GM19239 (cell line): ENCODE data around the gene GMPR2.
"Not testable (repeated sequence)": the region's sequence is repeated elsewhere in the genome, so short reads cannot be mapped to it uniquely, and the experiment has no call there.

Experiments used
- DNase-seq: peaks from one replicate; pipeline ENCODE4 v3.0.0; 2011; ENCODE audit warnings: low spot score; ENCODE audit not compliant: insufficient read length
- FAIRE-seq: peaks from 2 replicates; lab custom pipeline; 2011; peaks lifted over from hg19 to GRCh38; lab: Jason Lieb, UNC

Gene GMPR2

GRCh38 chr14:24198814-24199524 lies 33.8 kb upstream of the GMPR2 start:
- DNase-seq (no peak), FAIRE-seq (no peak)

GRCh38 chr14:24202538-24202937 lies 30.2 kb upstream of the GMPR2 start:
- not testable (repeated sequence) for DNase-seq, FAIRE-seq

GRCh38 chr14:24203249-24203886 lies 29.4 kb upstream of the GMPR2 start:
- FAIRE-seq: not testable (repeated sequence)

DNA sequence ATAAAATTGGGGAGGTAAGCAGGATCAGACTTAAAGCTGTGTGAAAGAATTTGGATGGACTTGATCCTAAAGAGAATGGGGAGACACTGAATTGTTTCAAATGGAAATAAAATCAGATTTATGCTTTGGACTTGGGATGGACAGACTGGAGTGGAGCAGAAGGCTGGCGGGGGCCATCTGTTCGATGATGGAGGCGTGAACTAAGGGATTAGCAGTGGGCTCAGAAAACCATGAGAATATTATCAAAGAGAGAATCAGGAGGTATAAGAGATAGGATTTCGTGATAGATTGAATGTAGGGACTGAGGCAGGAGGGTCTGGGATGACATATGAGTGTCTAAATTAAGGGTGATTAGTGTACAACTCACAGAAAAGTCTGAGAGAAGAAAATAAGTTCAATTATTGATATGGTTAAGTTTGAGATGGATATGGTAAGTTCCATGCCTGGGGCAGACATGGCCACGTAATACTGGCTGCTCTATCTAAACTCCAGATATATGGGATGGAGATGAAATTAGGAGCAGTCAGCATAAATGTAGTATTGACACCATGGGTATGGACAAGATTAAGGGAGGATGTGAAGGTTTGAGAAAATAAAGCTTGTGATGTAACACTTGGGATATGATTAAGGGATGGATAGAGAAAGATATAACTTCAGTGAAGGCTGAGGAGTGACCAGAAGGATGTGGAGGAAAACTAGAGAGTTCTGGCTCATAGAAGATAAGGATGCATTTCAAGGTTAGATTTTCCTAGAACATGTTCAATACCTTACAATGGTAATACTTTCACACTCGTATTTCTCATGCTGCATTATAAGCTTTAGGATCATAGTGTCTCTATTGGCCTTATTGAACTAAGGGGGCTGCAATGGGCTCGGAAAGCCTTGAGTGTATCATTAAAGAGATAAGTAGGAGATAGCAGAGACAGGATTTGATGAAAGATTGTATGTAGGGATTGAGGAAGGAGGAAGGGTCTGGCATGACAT lies 28.3 kb upstream of the GMPR2 start:
- FAIRE-seq (no peak), DNase-seq (no peak)

More at GRCh38 chr14:24203249-24203886, 29.4 kb upstream of the GMPR2 start:
- DNase-seq: not testable (repeated sequence)

DNA sequence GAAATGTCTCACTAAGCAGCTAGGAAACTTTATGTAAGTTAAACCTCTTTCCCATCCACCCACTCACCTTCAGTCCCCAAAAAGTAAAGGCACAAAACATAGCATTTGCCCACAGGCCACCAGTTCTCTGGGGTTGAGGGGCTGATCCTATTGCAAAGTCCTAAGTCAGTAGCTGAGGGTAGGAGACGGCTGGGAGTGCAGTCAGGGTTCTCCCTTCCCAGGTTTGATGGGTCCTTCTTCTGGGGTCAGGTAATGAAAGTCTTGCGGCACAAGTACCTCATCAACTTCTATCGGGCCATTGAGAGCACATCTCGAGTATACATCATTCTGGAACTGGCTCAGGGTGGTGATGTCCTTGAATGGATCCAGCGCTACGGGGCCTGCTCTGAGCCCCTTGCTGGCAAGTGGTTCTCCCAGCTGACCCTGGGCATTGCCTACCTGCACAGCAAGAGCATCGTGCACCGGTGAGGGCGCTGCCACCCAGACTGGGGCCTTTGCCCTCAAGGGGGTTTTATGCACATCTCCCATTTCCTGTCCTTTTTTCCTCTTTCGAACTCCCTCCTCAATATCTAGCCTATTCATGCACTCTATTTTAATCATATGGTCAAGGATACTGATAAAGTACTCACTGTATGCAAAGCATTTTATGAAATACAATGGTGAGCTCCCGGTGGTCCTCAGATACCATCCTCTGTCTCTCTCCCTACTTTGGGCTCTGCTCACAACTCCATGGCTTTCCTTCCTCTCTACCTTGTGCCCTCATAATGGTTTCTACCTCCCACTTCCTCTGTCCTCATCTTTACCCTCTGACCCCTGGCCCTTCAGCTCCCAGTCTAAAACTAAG lies 26.2 kb upstream of the GMPR2 start:
- DNase-seq (no peak), FAIRE-seq (no peak)

DNA sequence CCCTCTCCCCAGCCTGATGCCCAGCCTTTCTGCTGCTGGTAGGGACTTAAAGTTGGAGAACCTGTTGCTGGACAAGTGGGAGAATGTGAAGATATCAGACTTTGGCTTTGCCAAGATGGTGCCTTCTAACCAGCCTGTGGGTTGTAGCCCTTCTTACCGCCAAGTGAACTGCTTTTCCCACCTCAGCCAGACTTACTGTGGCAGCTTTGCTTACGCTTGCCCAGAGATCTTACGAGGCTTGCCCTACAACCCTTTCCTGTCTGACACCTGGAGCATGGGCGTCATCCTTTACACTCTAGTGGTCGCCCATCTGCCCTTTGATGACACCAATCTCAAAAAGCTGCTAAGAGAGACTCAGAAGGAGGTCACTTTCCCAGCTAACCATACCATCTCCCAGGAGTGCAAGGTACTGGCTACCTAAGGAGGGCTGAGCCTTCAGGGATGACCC lies 25.6 kb upstream of the GMPR2 start:
- FAIRE-seq (no peak), DNase-seq (no peak)

DNA sequence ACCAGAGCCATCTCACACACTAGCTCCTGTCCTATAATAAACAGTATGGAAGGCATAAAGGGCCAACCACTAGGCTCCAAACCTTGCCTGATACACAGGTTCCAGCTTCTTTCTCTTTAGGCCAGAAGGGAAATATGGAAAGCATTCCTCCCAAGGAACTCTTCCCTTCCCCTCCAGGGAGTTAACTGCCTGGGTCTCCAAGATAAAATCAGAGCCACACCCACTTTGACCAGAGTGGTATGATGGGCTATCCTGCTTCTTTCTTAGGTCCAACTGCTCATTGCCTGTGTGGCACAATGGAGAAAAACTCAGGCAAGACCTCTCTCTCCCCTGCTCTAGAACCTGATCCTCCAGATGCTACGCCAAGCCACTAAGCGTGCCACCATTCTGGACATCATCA lies 25.1 kb upstream of the GMPR2 start:
- no peak for DNase-seq
- no peak for FAIRE-seq

- FAIRE-seq: no peak
- DNase-seq: no peak
Observed at GRCh38 chr14:24211311-24211710, 21.4 kb upstream of the GMPR2 start.

DNA sequence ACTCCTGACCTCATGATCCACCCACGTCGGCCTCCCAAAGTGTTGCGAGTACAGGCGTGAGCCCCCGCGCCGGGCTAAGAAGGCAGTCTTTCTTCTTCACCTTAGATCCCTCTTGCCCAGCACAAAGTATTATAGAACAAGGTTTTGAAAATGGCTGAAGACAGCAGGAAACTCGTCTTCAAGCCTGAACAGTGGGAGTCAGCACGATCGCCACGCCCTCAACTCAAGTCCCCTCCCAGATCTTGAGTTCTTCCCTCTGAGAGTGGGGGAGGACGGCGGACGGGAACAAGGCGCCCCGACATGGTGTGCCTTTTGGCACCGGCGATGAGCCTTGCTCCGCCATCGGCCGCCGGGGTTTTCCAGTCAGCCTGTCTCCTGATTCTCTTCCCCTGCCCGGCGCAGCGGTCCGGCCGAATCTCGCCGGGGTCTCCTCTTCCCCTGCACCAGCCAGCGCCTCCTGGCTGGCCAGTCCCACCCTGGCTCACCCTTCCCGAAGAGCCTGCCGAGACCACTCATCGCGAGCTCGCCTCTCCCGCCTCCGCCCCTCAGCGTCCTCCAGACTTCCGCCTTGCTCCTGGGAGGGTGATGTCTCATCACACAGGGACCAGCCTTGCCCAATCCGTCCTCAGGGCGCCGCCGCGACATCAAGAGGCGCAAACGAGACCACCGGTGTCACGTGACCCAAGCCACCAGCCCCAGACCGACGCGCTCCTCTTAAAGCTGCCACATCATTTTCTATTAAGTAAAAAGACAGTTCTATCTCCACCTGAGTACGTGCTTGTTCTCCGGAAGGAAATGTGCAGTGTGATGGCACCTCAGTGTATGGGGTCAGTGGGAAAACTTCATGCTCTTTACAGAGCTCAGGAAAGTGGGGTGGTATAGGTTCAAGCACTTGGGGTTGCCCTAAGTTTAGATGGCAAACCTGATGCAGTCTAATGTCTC lies 19.5 kb upstream of the GMPR2 start, which contains the start of gene CHMP4A:
Gene CHMP4A, minus strand, starts transcription at position 565 of the 942 bp plus-strand sequence. Its CDS starts 49 bp downstream, at position 516.
- FAIRE-seq: peak; percentile 94
- DNase-seq: peak; percentile 89

DNA sequence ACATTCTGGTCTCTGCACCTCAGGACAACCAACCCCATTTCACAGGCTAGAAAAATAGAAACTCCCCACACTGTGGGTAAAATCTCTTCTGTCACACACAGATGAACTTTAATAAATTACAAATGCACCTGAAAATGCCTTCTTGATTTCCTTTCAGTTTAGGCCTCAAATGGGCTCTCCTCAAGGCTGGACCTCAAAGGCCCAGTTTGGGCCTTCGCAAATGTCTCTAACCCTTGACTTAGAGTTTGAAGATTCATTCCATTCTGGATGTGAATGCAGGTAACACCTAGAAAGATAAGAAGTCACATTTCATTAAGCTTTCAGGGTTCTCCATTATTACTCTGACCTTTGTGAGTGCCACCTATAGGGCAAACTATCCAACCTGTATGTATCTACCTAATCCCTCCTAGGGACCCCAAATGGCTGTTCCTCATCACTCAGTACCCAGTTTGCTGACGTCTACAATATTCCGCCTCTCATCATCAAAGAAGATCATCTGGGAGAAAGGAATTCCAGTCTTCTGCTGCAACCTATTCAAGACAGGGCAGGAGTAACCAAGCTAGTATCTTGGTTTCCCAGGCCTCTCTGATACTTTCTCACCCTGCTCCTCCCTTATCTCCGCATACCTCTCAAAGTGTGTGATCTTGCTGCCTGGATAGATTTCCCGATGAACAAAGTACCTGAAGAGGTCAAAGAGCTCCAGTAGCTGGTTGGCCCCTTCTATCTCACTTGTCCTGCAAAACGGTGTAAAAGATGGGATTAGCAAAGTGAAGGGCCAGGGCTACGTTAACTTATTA lies 18.7 kb upstream of the GMPR2 start:
- FAIRE-seq: no peak
- DNase-seq: no peak

GRCh38 chr14:24215495-24216344 lies 17.0 kb upstream of the GMPR2 start, which contains the start of gene MDP1:
Gene MDP1 (minus strand): TSS chr14:24216066. CDS start chr14:24215955, 111 bp downstream.
- FAIRE-seq: peak; percentile 95

DNA sequence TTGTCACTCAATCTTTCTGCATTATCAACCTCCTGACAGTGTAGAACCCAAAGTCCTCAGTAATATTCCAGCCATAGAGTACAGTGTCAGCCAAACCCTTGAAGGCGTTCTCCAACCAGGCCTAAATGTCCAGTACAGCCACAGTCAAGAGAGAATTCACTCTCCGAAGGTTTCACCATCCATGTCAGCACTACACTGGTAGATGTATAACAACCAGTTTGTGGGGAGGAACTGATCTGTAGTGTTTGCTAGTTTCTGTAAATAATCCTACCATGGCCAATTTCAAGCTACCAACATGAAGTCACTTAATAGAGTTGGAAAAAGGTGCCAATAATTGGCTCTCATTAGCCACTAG lies 16.4 kb upstream of the GMPR2 start:
- DNase-seq (no peak), FAIRE-seq (no peak)

More at GRCh38 chr14:24215495-24216344, 17.0 kb upstream of the GMPR2 start, which contains the start of gene MDP1:
- DNase-seq: peak; percentile 84

DNA sequence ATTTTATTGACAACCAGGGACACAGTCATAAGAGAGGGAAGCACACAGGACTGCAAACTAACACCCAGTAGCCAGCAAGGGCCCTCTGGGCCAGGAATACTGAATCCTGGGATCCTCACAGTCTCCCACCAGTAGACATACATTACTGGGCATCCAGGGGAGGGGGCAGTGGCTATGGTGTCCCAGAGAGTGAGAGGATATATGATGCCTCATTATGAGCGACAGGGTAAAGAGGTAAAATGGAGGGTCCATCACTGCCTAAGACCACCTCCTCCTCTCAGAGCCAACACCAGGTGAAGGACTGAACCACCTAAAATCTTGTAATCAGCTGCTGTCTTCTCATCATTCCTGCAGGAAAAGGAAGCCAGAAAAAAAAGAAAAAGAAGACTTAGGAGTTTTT lies 15.9 kb upstream of the GMPR2 start:
- DNase-seq, FAIRE-seq: not testable (repeated sequence)

DNA sequence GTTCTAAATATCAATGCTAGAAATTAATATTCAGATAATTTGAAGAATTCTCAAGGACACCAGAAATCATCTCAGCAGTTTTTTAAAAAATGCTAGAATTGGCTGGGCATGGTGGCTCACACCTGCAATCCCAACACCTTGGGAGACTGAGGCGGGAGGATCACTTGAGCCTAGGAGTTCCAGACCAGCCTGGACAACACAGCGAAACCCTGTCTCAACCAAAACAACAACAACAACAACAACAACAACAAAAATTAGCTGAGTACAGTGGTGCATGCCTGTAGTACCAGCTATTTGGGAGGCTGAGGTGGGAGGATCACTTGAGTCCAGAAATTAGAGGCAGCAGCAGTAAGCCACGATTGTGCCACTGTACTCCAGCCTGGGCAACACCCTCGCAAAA lies 13.6 kb upstream of the GMPR2 start:
- no peak for FAIRE-seq

GRCh38 chr14:24219521-24219920 lies 13.2 kb upstream of the GMPR2 start:
- no peak for FAIRE-seq

More for the DNA sequence above, 13.6 kb upstream of the GMPR2 start:
- no peak for DNase-seq

DNA sequence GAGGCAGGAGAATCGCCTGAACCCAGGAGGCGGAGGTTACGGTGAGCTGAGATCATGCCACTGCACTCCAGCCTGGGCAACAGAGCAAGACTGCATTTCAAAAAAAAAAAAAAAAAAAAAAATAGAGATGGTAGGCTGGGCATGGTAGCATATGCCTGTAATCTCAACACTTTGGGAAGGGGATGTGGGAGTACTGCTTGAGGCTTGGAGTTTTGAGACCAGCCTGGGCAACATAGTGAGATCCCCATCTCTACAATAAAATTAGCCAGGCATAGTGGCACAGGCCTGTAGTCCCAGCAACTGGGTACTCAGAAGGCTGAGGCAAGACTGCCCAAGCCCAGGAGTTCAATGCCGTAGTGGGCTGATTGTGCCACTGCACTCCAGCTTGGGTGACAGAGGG lies 9.7 kb upstream of the GMPR2 start:
- not testable (repeated sequence) for FAIRE-seq, DNase-seq

More at GRCh38 chr14:24219521-24219920, 13.2 kb upstream of the GMPR2 start:
- no peak for DNase-seq
